ENCODE measurements around the gene TTC21A. TPM values are rescaled to one million over a fixed set of nuclear protein-coding genes. Genes with fewer than 3 reads are reported as not detected.

TTC21A gene
- total RNA-seq, 1 donor from 2014 or later: 41.7 TPM

- H3K9me3 Mint-ChIP-seq (ENCODE audit: unreplicated experiment): no peaks in the 10 kb centered on the region
- H3K4me1 Mint-ChIP-seq (ENCODE audit: unreplicated experiment): peaks cover 55% of the 10 kb centered on the region
- TF ChIP-seq CTCF (IDR thresholded peaks at IDR 0.05; ENCODE audit: unreplicated experiment): no peak
- peaks cover 17% of the 10 kb centered on the region for H3K27me3 Mint-ChIP-seq (ENCODE audit: unreplicated experiment)
- H3K4me3 Mint-ChIP-seq (ENCODE audit: unreplicated experiment): peak overlapping the region; percentile 56
- H3K27ac Mint-ChIP-seq (ENCODE audit: unreplicated experiment): no peak overlapping the region
- H3K36me3 Mint-ChIP-seq (ENCODE audit: low read depth, unreplicated experiment): peaks cover 44% of the 10 kb centered on the region
- DNase-seq (ENCODE audit: low spot score): no peak
Measured at GRCh38 chr3:39137991-39138803, 30.7 kb downstream of the TTC21A start.

GRCh38 chr3:39138804-39139415 is 31.4 kb downstream of the TTC21A start:
- no peaks in the 10 kb centered on the region for H3K9me3 Mint-ChIP-seq (ENCODE audit: unreplicated experiment)
- peaks cover 14% of the 10 kb centered on the region for H3K27me3 Mint-ChIP-seq (ENCODE audit: unreplicated experiment)
- no peak overlapping the region for H3K4me3 Mint-ChIP-seq (ENCODE audit: unreplicated experiment)
- H3K4me1 Mint-ChIP-seq (ENCODE audit: unreplicated experiment): peaks cover 49% of the 10 kb centered on the region
- no peak overlapping the region for H3K27ac Mint-ChIP-seq (ENCODE audit: unreplicated experiment)
- no peak for DNase-seq (ENCODE audit: low spot score)
- H3K36me3 Mint-ChIP-seq (ENCODE audit: low read depth, unreplicated experiment): peaks cover 37% of the 10 kb centered on the region
- TF ChIP-seq CTCF (IDR thresholded peaks at IDR 0.05; ENCODE audit: unreplicated experiment): no peak

- no peaks in the 10 kb centered on the region for H3K9me3 Mint-ChIP-seq (ENCODE audit: unreplicated experiment)
- no peak overlapping the region for H3K27ac Mint-ChIP-seq (ENCODE audit: unreplicated experiment)
- H3K4me3 Mint-ChIP-seq (ENCODE audit: unreplicated experiment): no peak overlapping the region
- TF ChIP-seq CTCF (IDR thresholded peaks at IDR 0.05; ENCODE audit: unreplicated experiment): no peak
- DNase-seq (ENCODE audit: low spot score): no peak
- H3K4me1 Mint-ChIP-seq (ENCODE audit: unreplicated experiment): peaks cover 47% of the 10 kb centered on the region
- H3K36me3 Mint-ChIP-seq (ENCODE audit: low read depth, unreplicated experiment): peaks cover 38% of the 10 kb centered on the region
- H3K27me3 Mint-ChIP-seq (ENCODE audit: unreplicated experiment): peaks cover 14% of the 10 kb centered on the region
Measured at GRCh38 chr3:39139442-39139841, 32.0 kb downstream of the TTC21A start.

- H3K9me3 Mint-ChIP-seq (ENCODE audit: unreplicated experiment): no peaks in the 10 kb centered on the region
- TF ChIP-seq CTCF (IDR thresholded peaks at IDR 0.05; ENCODE audit: unreplicated experiment): no peak
- H3K27ac Mint-ChIP-seq (ENCODE audit: unreplicated experiment): no peak overlapping the region
- DNase-seq (ENCODE audit: low spot score): no peak
- peaks cover 39% of the 10 kb centered on the region for H3K4me1 Mint-ChIP-seq (ENCODE audit: unreplicated experiment)
- peaks cover 40% of the 10 kb centered on the region for H3K36me3 Mint-ChIP-seq (ENCODE audit: low read depth, unreplicated experiment)
- peaks cover 9% of the 10 kb centered on the region for H3K27me3 Mint-ChIP-seq (ENCODE audit: unreplicated experiment)
- peak overlapping the region; percentile 77 for H3K4me3 Mint-ChIP-seq (ENCODE audit: unreplicated experiment)
Measured at GRCh38 chr3:39140341-39140971, 33.0 kb downstream of the TTC21A start.
